Upper lobe of right lung (tissue), 1 donor: ENCODE results near the gene CCL1. TPM values are rescaled to one million over a fixed set of nuclear protein-coding genes. Genes with fewer than 3 reads are reported as not detected.

Experiments
- ATAC-seq: fragments of 200-7000 bp; cut with Tn5 transposase; one replicate; pipeline ENCODE4 v1.9.1; 2020; ENCODE audit warnings: mild to moderate bottlenecking, moderate library complexity
- DNase-seq: peaks from one replicate; pipeline ENCODE4 v3.0.0-alpha.2; 2020
- H3K27ac ChIP-seq: fragments of 200-600 bp; one replicate; pipeline ENCODE4 v1.8.0; 2022
- H3K27me3 ChIP-seq: fragments of 200-600 bp; one replicate; pipeline ENCODE4 v1.8.0; 2022; ENCODE audit warnings: mild to moderate bottlenecking
- H3K36me3 ChIP-seq: fragments of 200-600 bp; one replicate; pipeline ENCODE4 v1.8.0; 2022
- H3K4me1 ChIP-seq: fragments of 200-600 bp; one replicate; pipeline ENCODE4 v1.8.0; 2022
- H3K4me3 ChIP-seq: fragments of 200-600 bp; one replicate; pipeline ENCODE4 v1.8.0; 2022; ENCODE audit warnings: mild to moderate bottlenecking
- H3K9me3 ChIP-seq: fragments of 200-600 bp; one replicate; pipeline ENCODE4 v1.8.0; 2022
- CTCF ChIP-seq: fragments of 200-600 bp; IDR thresholded peaks from one replicate; pipeline ENCODE4 v1.8.0; 2022; ENCODE audit warnings: antibody characterized with exemption
- intact Hi-C: fragments of 100-400 bp; cut with DNase I; formaldehyde crosslinking; loops from one replicate; pipeline ENCODE4 v1.11.0; 2022
- total RNA-seq: library from RNA; stranded (reverse); fragmentation: NEBNext Ultra II Directional; extraction: Animal tissue kit (Norgen Biotek cat#: 25700); gene quantifications from one replicate; pipeline ENCODE4 v1.2.1, GENCODE V29; 2021
- donor health status: DM: no; HTN: yes; CAD: no; lungs with severe emphysema.

CCL1 gene
- total RNA-seq, 1 donor from 2014 or later: not detected

GRCh38 chr17:34374457-34374856 is 11.4 kb upstream of the CCL1 start:
- Histone ChIP-seq H3K9me3 (no peaks in the 10 kb centered on the region), H3K36me3 (no peaks in the 10 kb centered on the region), H3K4me1 (peaks cover 18% of the 10 kb centered on the region), H3K27ac (no peak overlapping the region), H3K27me3 (no peaks in the 10 kb centered on the region), H3K4me3 (no peak overlapping the region)
- intact Hi-C loops: no loop called here
- DNase-seq (no peak), ATAC-seq (no peak)
- TF ChIP-seq CTCF: no peak

DNA sequence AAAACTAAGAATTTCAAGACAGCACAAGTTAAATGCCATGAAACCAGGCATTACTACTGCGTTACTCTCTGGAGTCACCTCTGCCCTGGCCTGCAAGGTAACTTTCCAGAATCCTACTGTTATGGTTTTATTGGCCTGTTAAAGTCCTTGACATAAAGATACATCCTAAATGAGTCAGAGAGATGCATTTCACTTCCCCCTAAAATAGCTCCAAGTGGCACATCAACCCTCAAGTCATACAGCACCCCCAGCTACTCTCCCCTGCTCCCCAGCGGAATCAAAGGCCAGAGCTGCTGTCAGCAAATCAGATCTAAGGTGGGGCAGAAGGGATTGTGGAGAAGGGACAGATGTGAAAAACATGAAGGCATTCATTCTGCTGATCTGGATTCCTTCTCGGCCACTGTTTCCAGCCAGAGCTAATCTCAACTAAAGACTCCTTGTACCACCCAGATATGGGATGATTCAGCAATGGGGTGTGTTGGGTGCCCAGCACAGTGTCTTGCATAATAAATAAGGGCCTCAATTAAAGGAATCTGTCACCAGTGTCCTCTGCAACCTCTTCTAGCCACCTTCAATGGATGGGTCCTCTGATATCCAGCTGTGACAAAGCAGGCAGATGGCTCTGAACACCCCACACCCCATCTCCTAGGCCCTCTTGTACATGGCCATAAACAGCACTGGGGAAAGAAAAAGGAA is 8.5 kb upstream of the CCL1 start:
- TF ChIP-seq CTCF: no peak
- peaks cover 18% of the 10 kb centered on the region for H3K4me1 ChIP-seq
- no peaks in the 10 kb centered on the region for H3K27me3 ChIP-seq
- no peak overlapping the region for H3K27ac ChIP-seq
- H3K9me3 ChIP-seq: no peaks in the 10 kb centered on the region
- no peak overlapping the region for H3K4me3 ChIP-seq
- ATAC-seq (no peak), DNase-seq (no peak)
- intact Hi-C loops: no loop called here
- no peaks in the 10 kb centered on the region for H3K36me3 ChIP-seq

DNA sequence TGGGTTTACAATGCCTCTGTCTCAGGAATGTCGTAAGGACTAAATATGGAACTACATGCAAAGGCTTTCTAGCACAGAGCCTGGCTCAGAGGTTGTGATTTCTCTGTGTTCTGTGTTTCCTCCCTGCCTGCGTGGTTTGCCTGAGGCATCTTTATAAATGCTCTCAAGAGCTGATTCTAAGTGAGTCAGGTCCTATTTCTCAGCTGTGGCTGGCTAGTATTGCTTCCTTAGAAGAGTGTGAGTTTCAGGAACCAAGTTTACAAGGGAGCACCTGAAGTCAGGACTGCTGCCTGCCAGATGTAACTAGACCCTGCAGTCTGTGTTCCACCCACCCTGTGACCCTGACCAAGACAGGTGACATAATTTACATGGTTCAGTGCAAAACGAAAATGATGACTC is 8.0 kb upstream of the CCL1 start:
- ATAC-seq (no peak), DNase-seq (no peak)
- Histone ChIP-seq H3K9me3 (no peaks in the 10 kb centered on the region), H3K4me3 (no peak overlapping the region), H3K4me1 (peaks cover 20% of the 10 kb centered on the region), H3K27me3 (no peaks in the 10 kb centered on the region), H3K36me3 (no peaks in the 10 kb centered on the region), H3K27ac (no peak overlapping the region)
- intact Hi-C loops: no loop called here
- no peak for TF ChIP-seq CTCF

DNA sequence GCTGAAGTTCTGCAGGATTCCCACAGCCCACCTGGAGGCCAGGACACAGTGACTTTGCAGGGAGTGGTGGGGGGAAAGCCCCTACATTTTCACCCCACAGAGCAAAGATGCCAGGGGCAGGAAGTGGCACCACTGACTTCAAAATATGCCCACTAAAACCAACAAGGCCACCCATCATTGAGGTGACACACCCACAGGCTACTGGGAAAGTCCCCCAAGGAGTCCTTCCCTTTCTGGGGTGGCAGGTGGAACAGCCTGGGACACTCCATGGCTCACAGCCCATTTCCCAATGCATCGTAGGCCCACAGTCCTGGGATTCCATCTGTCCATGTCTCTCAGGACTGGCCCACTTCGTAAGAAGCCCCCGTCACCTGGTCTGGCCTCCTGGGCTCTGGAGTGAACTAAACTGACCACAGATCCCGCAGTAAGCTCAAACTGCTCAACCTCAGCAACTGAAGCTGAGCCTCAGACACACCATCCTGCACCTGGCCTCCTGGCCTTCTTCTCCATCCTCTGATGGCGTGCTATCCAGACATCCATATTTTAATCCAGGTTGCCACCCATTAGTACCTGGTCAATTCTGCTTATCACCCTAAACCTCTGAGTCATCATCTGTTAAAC is 7.5 kb upstream of the CCL1 start:
- no peak for TF ChIP-seq CTCF
- no peaks in the 10 kb centered on the region for H3K9me3 ChIP-seq
- no peaks in the 10 kb centered on the region for H3K36me3 ChIP-seq
- intact Hi-C loops: no loop called here
- DNase-seq (no peak), ATAC-seq (no peak)
- H3K27ac ChIP-seq: no peak overlapping the region
- no peak overlapping the region for H3K4me3 ChIP-seq
- H3K4me1 ChIP-seq: peaks cover 20% of the 10 kb centered on the region
- H3K27me3 ChIP-seq: no peaks in the 10 kb centered on the region

DNA sequence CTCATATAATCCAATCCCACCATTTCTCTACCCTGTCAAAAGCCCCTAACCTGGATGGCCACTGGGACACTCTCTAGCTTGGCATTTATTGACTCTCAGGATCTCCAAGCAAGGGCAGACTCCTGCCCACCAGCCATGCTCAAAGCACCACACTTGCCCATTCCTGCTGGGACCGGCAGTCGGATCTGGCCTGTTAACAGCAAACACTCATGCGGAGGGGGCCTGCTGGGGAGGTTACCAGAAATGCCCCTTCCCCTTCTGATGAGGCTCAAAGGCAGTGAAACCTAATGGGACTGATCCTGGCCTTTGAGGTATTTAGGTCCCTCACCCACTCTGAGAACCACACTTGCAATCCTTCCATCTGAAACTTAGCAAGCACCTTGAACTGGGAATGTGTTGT is 6.5 kb upstream of the CCL1 start:
- no peak for ATAC-seq
- no peak for DNase-seq
- no peak overlapping the region for H3K27ac ChIP-seq
- no peak overlapping the region for H3K4me3 ChIP-seq
- peaks cover 20% of the 10 kb centered on the region for H3K4me1 ChIP-seq
- no peaks in the 10 kb centered on the region for H3K27me3 ChIP-seq
- H3K36me3 ChIP-seq: no peaks in the 10 kb centered on the region
- TF ChIP-seq CTCF: no peak
- intact Hi-C loops: no loop called here
- no peaks in the 10 kb centered on the region for H3K9me3 ChIP-seq
